Upper lobe of left lung (tissue), 4 donors: ENCODE data around the gene LRRC2.

ENCODE experiments used
- CTCF ChIP-seq, 6 experiments: fragments of 450-650 bp in 4 of 6; fragments of 200-600 bp in 2 of 6; sonication (generic) in 2 of 6; IDR thresholded peaks; one replicate each; pipeline ENCODE4 v1.5.1; 2016 to 2019; ENCODE audit warnings: antibody characterized with exemption in 6 of 6
- POLR2A ChIP-seq, 4 donors: fragments of 450-650 bp; IDR thresholded peaks; one replicate each; pipeline ENCODE4 v1.5.1; 2016 to 2017; ENCODE audit warnings: antibody characterized with exemption in 4 of 4, mild to moderate bottlenecking in 2 of 4

- TF ChIP-seq POLR2A (IDR thresholded peaks at IDR 0.05) (no peak), CTCF (IDR thresholded peaks at IDR 0.05) (no peak)
Measured at GRCh38 chr3:46542344-46542743, 23.8 kb downstream of the LRRC2 start.
